GM23248 (cell line): ENCODE data around the gene EPHA1. TPM values are rescaled to one million over a fixed set of nuclear protein-coding genes. Genes with fewer than 3 reads are reported as not detected.

Source experiments
- DNase-seq: peaks from one replicate; pipeline ENCODE4 v3.0.0-alpha.2; 2015
- H2AFZ ChIP-seq: fragments of 200-600 bp; sonication (generic); 2 replicates; pipeline ENCODE4 v1.6.1; 2016; ENCODE audit warnings: antibody characterized with exemption
- H3F3A ChIP-seq: fragments of 200-600 bp; sonication (generic); 2 replicates; pipeline ENCODE4 v1.6.1; 2016; ENCODE audit warnings: mild to moderate bottlenecking, antibody characterized with exemption, mixed run types; ENCODE audit not compliant: insufficient read depth
- H3K27ac ChIP-seq: fragments of 200-600 bp; sonication (generic); 2 replicates; pipeline ENCODE4 v1.5.1; 2016; ENCODE audit warnings: mild to moderate bottlenecking
- H3K27me3 ChIP-seq: fragments of 200-600 bp; sonication (generic); replicated peaks from 2 replicates; pipeline ENCODE4 v1.6.1; 2016; ENCODE audit warnings: mild to moderate bottlenecking; ENCODE audit not compliant: insufficient read depth
- H3K36me3 ChIP-seq: fragments of 200-600 bp; sonication (generic); 2 replicates; pipeline ENCODE4 v1.6.1; 2016; ENCODE audit warnings: low read depth, mild to moderate bottlenecking
- H3K4me1 ChIP-seq: fragments of 200-600 bp; sonication (generic); 2 replicates; pipeline ENCODE4 v1.6.1; 2016; ENCODE audit warnings: mild to moderate bottlenecking; ENCODE audit not compliant: insufficient read depth
- H3K4me2 ChIP-seq: fragments of 200-600 bp; sonication (generic); one replicate; pipeline ENCODE4 v1.6.1; 2016; ENCODE audit warnings: mild to moderate bottlenecking; ENCODE audit not compliant: unreplicated experiment
- H3K4me3 ChIP-seq: fragments of 200-600 bp; sonication (generic); 2 replicates; pipeline ENCODE4 v1.5.1; 2016; ENCODE audit warnings: mild to moderate bottlenecking
- H3K79me2 ChIP-seq: fragments of 200-600 bp; sonication (generic); 2 replicates; pipeline ENCODE4 v1.6.1; 2016; ENCODE audit warnings: mild to moderate bottlenecking; ENCODE audit not compliant: insufficient read depth
- H3K9ac ChIP-seq: fragments of 200-600 bp; sonication (generic); 2 replicates; pipeline ENCODE4 v1.6.1; 2016; ENCODE audit warnings: mild to moderate bottlenecking
- H3K9me2 ChIP-seq: fragments of 200-600 bp; sonication (generic); 2 replicates; pipeline ENCODE4 v1.6.1; 2016; ENCODE audit warnings: mixed run types, mild to moderate bottlenecking, moderate library complexity; ENCODE audit not compliant: insufficient read depth
- H3K9me3 ChIP-seq: fragments of 200-600 bp; sonication (generic); one replicate; pipeline ENCODE4 v1.6.1; 2017; ENCODE audit warnings: low read depth
- H4K20me1 ChIP-seq: fragments of 200-600 bp; sonication (generic); 2 replicates; pipeline ENCODE4 v1.6.0; 2016; ENCODE audit not compliant: insufficient read depth
- EZH2 ChIP-seq: fragments of 200-600 bp; sonication (generic); IDR thresholded peaks from 2 replicates; pipeline ENCODE4 v1.6.1; 2018; ENCODE audit warnings: antibody characterized with exemption, mild to moderate bottlenecking; ENCODE audit not compliant: insufficient read depth, poor library complexity, severe bottlenecking
- EZH2phosphoT487 ChIP-seq: fragments of 200-600 bp; sonication (generic); IDR thresholded peaks from 2 replicates; pipeline ENCODE4 v1.6.1; 2018; ENCODE audit warnings: antibody characterized with exemption, moderate library complexity, mild to moderate bottlenecking, low read depth; ENCODE audit not compliant: insufficient read depth
- WGBS, 2 experiments: methylation state at CpG; one replicate each; pipeline ENCODE4 v1.1.6; 2015 to 2017; ENCODE audit warnings: low lambda C conversion rate in 2 of 2, low coverage in 1 of 2; ENCODE audit errors: missing lambda C conversion rate in 2 of 2; 5-methylcytosine and 5-hydroxymethylcytosine counted together
- in situ Hi-C: fragments of 300-500 bp; cut with MboI; formaldehyde crosslinking; loops from 2 replicates; pipeline ENCODE4 v1.15.0; 2020
- polyA plus RNA-seq: library from polyadenylated mRNA; unstranded; fragments of >200 nt; fragmentation: Nextera tagmentation; extraction: Ambion mirVana; gene quantifications from 2 replicates; pipeline ENCODE4 v1.2.1, GENCODE V29; 2016
- total RNA-seq: library from RNA; depleted of rRNA; stranded (reverse); fragments of >200 nt; shearing (Covaris generic); gene quantifications from 2 replicates; pipeline ENCODE4 v1.2.3, GENCODE V29; 2014

EPHA1 gene
- total and polyA plus RNA-seq, 2 experiments from 2014 or later, result 0.83 TPM; not detected in 1

GRCh38 chr7:143360788-143361551, 47.7 kb downstream of the EPHA1 start:
- 42 to 58% methylated on average over 10 to 19 of the region's 19 CpGs for WGBS, 2 experiments
- in situ Hi-C loops, result no loop called here
- H3K36me3 ChIP-seq, result no peaks in the 10 kb centered on the region

DNA sequence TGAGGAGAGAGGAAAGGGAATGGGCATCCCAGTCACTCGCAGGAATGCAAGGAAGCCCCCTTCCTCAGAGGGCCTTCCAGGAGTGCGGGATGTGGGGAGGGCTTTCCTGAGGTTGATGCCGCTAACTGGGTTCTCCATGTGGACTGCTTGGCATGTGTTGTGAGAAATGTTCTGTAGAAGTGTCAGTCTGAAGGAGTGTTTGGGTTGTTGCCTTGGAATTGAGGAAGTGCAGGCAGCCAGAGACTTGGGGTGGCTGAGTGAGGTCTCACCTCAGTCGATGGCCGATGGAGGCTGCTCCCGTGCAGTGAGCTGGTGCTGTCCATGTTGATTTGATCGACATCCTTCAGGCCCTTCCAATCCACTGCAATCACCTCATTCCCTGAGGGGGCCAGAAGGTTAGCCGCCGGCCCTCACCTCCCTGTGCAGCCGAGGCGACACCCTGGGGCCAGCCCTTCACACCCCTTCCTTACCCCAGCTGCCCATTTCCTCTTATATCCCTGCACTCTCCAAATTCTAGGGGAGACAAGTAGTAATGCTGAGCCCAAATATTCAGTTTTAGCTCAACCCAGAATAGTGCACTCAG, 48.8 kb downstream of the EPHA1 start:
- H3K4me3 ChIP-seq, result no peak overlapping the region

More at GRCh38 chr7:143360788-143361551, 47.7 kb downstream of the EPHA1 start:
- Histone ChIP-seq H4K20me1 (no peaks in the 10 kb centered on the region), H3K27ac (no peak overlapping the region), H2AFZ (no peak overlapping the region), H3F3A (no peaks in the 10 kb centered on the region), H3K4me1 (no peaks in the 10 kb centered on the region), H3K9me3 (no peaks in the 10 kb centered on the region), H3K9ac (no peak overlapping the region), H3K9me2 (no peaks in the 10 kb centered on the region), H3K4me3 (no peak overlapping the region), H3K27me3 (peaks cover 37% of the 10 kb centered on the region), H3K79me2 (no peaks in the 10 kb centered on the region), H3K4me2 (no peak overlapping the region)
- no peak for DNase-seq
- TF ChIP-seq EZH2, result no peak
- no peak for TF ChIP-seq EZH2phosphoT487

GRCh38 chr7:143358626-143359025, 50.0 kb downstream of the EPHA1 start:
- Histone ChIP-seq H3K9me2 (no peaks in the 10 kb centered on the region), H3K27ac (no peak overlapping the region), H4K20me1 (no peaks in the 10 kb centered on the region), H3K79me2 (no peaks in the 10 kb centered on the region), H3K9ac (no peak overlapping the region), H3K4me3 (no peak overlapping the region), H3K36me3 (no peaks in the 10 kb centered on the region), H3K27me3 (peaks cover 19% of the 10 kb centered on the region), H3K4me2 (no peak overlapping the region), H3K4me1 (no peaks in the 10 kb centered on the region), H3F3A (no peaks in the 10 kb centered on the region), H3K9me3 (no peaks in the 10 kb centered on the region), H2AFZ (no peak overlapping the region)
- in situ Hi-C loops, result no loop called here
- TF ChIP-seq EZH2phosphoT487, result no peak
- no peak for TF ChIP-seq EZH2
- WGBS, 2 experiments, result 75 to 83% methylated on average over 12 of the region's 12 CpGs
- no peak for DNase-seq

More for the DNA sequence above, 48.8 kb downstream of the EPHA1 start:
- Histone ChIP-seq H3K9me2 (no peaks in the 10 kb centered on the region), H3K4me2 (no peak overlapping the region), H3K27ac (no peak overlapping the region), H3K27me3 (peaks cover 30% of the 10 kb centered on the region), H3K79me2 (no peaks in the 10 kb centered on the region), H3K36me3 (no peaks in the 10 kb centered on the region), H2AFZ (no peak overlapping the region), H3K9ac (no peak overlapping the region), H4K20me1 (no peaks in the 10 kb centered on the region), H3K9me3 (no peaks in the 10 kb centered on the region), H3F3A (no peaks in the 10 kb centered on the region), H3K4me1 (no peaks in the 10 kb centered on the region)
- WGBS, 2 experiments, result 84 to 85% methylated on average over 11 of the region's 11 CpGs
- TF ChIP-seq EZH2 (no peak), EZH2phosphoT487 (no peak)
- in situ Hi-C loops, result no loop called here
- DNase-seq, result no peak

- WGBS, 2 experiments, result 76 to 78% methylated on average over 13 of the region's 13 CpGs
- no peaks in the 10 kb centered on the region for H3K9me2 ChIP-seq
Measured at GRCh38 chr7:143356414-143357050, 52.1 kb downstream of the EPHA1 start.

More at GRCh38 chr7:143356414-143357050, 52.1 kb downstream of the EPHA1 start:
- Histone ChIP-seq H3K4me2 (no peak overlapping the region), H3K79me2 (no peaks in the 10 kb centered on the region), H3F3A (no peaks in the 10 kb centered on the region), H2AFZ (no peak overlapping the region), H3K36me3 (no peaks in the 10 kb centered on the region), H3K4me1 (no peaks in the 10 kb centered on the region), H3K4me3 (no peak overlapping the region), H3K27me3 (peaks cover 10% of the 10 kb centered on the region; the same call in 1 of the 2 replicates), H3K9ac (no peak overlapping the region), H3K9me3 (no peaks in the 10 kb centered on the region), H4K20me1 (no peaks in the 10 kb centered on the region), H3K27ac (no peak overlapping the region)
- in situ Hi-C loops, result no loop called here
- DNase-seq, result no peak
- TF ChIP-seq EZH2phosphoT487 (no peak), EZH2 (no peak)
